Tibial nerve (tissue), 4 donors: ENCODE data around the gene SELENON. TPM values are rescaled to one million over a fixed set of nuclear protein-coding genes. Genes with fewer than 3 reads are reported as not detected.

Source experiments
- DNase-seq, 2 donors: peaks; one replicate each; pipeline ENCODE4 v3.0.0-alpha.2; 2019; ENCODE audit warnings: low spot score in 2 of 2
- H3K27ac ChIP-seq, 4 donors: fragments of 200-600 bp; sonication (generic) in 3 of 4; one replicate each; pipeline ENCODE4 v1.5.1; 2017 to 2019; ENCODE audit warnings: mild to moderate bottlenecking in 1 of 4
- H3K27me3 ChIP-seq, 2 donors: fragments of 200-600 bp; sonication (generic) in 1 of 2; one replicate each; pipeline versions ENCODE4 v1.5.1 to v1.6.0; 2017 to 2019
- H3K36me3 ChIP-seq, 3 donors: fragments of 200-600 bp; sonication (generic); one replicate each; pipeline ENCODE4 v1.5.1; 2018 to 2019
- H3K4me1 ChIP-seq, 4 donors: fragments of 200-600 bp; sonication (generic) in 3 of 4; one replicate each; pipeline ENCODE4 v1.5.1; 2017 to 2019
- H3K4me3 ChIP-seq, 4 donors: fragments of 200-600 bp; sonication (generic) in 3 of 4; one replicate each; pipeline ENCODE4 v1.5.1; 2017 to 2019; ENCODE audit warnings: mild to moderate bottlenecking in 1 of 4, moderate library complexity in 1 of 4
- H3K9me3 ChIP-seq, 4 donors: fragments of 200-600 bp; sonication (generic) in 3 of 4; one replicate each; pipeline ENCODE4 v1.5.1; 2017 to 2019
- CTCF ChIP-seq, 5 experiments: fragments of 200-600 bp in 3 of 5; fragments of 450-650 bp in 2 of 5; sonication (generic) in 3 of 5; IDR thresholded peaks; one replicate each; pipeline ENCODE4 v1.5.1; 2016 to 2019; ENCODE audit warnings: antibody characterized with exemption in 5 of 5, mild to moderate bottlenecking in 3 of 5, moderate library complexity in 2 of 5
- EP300 ChIP-seq, 2 donors: sonication (generic); formaldehyde crosslinking; IDR thresholded peaks; one replicate each; pipeline ENCODE4 v1.6.1; 2017; ENCODE audit warnings: antibody characterized with exemption in 2 of 2, mild to moderate bottlenecking in 1 of 2
- POLR2A ChIP-seq, 2 donors: fragments of 450-650 bp; IDR thresholded peaks; one replicate each; pipeline ENCODE4 v1.6.1; 2017; ENCODE audit warnings: antibody characterized with exemption in 2 of 2, mild to moderate bottlenecking in 2 of 2, moderate library complexity in 2 of 2
- WGBS, 2 donors: methylation state at CpG; one replicate each; pipeline ENCODE4 v1.1.5; 2018; 5-methylcytosine and 5-hydroxymethylcytosine counted together
- total RNA-seq, 4 donors: library from RNA; depleted of rRNA; stranded (reverse); fragments of >200 nt; gene quantifications; one replicate each; pipeline ENCODE4 v1.1.0, GENCODE V29; 2016

Gene SELENON
- total RNA-seq, 4 donors from 2014 or later, result 17.6 to 54.0 (median 36.8) TPM

- peak overlapping the region in 1 of 4 donors; percentile 6 for H3K4me3 ChIP-seq
- peaks cover 0 to 93% (median 50%) of the 10 kb centered on the region in 4 donors for H3K4me1 ChIP-seq
- no peak for TF ChIP-seq EP300 (IDR thresholded peaks at IDR 0.05)
- TF ChIP-seq POLR2A (IDR thresholded peaks at IDR 0.05), result no peak
- TF ChIP-seq CTCF (IDR thresholded peaks at IDR 0.05), result no peak
- 37 to 59% methylated on average over 4 of the region's 4 CpGs for WGBS, 2 donors
- peak overlapping the region in 3 of 4 donors; percentile 44 to 89 (median 84) for H3K27ac ChIP-seq
- peaks cover 0 to 49% (median 0%) of the 10 kb centered on the region in 3 donors for H3K36me3 ChIP-seq
- no peaks in the 10 kb centered on the region for H3K27me3 ChIP-seq
- H3K9me3 ChIP-seq, result no peaks in the 10 kb centered on the region
- no peak for DNase-seq
These were observed 6.4 kb downstream of the SELENON start for GRCh38 chr1:25806418-25806817.

- no peak for TF ChIP-seq POLR2A (IDR thresholded peaks at IDR 0.05)
- no peak for TF ChIP-seq EP300 (IDR thresholded peaks at IDR 0.05)
- TF ChIP-seq CTCF (IDR thresholded peaks at IDR 0.05), result no peak
- H3K4me3 ChIP-seq, result no peak overlapping the region
- peaks cover 0 to 60% (median 0%) of the 10 kb centered on the region in 3 donors for H3K36me3 ChIP-seq
- no peaks in the 10 kb centered on the region for H3K9me3 ChIP-seq
- no peak for DNase-seq
- no peaks in the 10 kb centered on the region for H3K27me3 ChIP-seq
- 69 to 82% methylated on average over 17 to 20 of the region's 20 CpGs for WGBS, 2 donors
- peaks cover 0 to 81% (median 47%) of the 10 kb centered on the region in 4 donors for H3K4me1 ChIP-seq
- peak overlapping the region in 3 of 4 donors; percentile 14 to 89 (median 84) for H3K27ac ChIP-seq
These were observed 7.7 kb downstream of the SELENON start for GRCh38 chr1:25807480-25808390.

GRCh38 chr1:25808481-25809244 lies 8.7 kb downstream of the SELENON start:
- H3K36me3 ChIP-seq, result peaks cover 0 to 69% (median 0%) of the 10 kb centered on the region in 3 donors
- H3K9me3 ChIP-seq, result no peaks in the 10 kb centered on the region
- no peak for DNase-seq
- H3K4me3 ChIP-seq, result no peak overlapping the region
- H3K27me3 ChIP-seq, result no peaks in the 10 kb centered on the region
- peaks cover 0 to 71% (median 43%) of the 10 kb centered on the region in 4 donors for H3K4me1 ChIP-seq
- TF ChIP-seq EP300 (IDR thresholded peaks at IDR 0.05) (no peak), POLR2A (IDR thresholded peaks at IDR 0.05) (no peak), CTCF (IDR thresholded peaks at IDR 0.05) (no peak)
- WGBS, 2 donors, result 86 to 87% methylated on average over 34 of the region's 34 CpGs
- H3K27ac ChIP-seq, result peak overlapping the region in 3 of 4 donors; percentile 14 to 89 (median 84)

GRCh38 chr1:25809283-25809926 lies 9.4 kb downstream of the SELENON start:
- Histone ChIP-seq H3K4me3 (no peak overlapping the region), H3K9me3 (no peaks in the 10 kb centered on the region), H3K4me1 (peaks cover 0 to 64% (median 39%) of the 10 kb centered on the region in 4 donors), H3K36me3 (peaks cover 0 to 76% (median 0%) of the 10 kb centered on the region in 3 donors), H3K27me3 (no peaks in the 10 kb centered on the region), H3K27ac (peak overlapping the region in 3 of 4 donors; percentile 16 to 84 (median 27))
- DNase-seq, result no peak
- 75 to 83% methylated on average over 18 of the region's 18 CpGs for WGBS, 2 donors
- TF ChIP-seq POLR2A (IDR thresholded peaks at IDR 0.05) (no peak), EP300 (IDR thresholded peaks at IDR 0.05) (no peak), CTCF (IDR thresholded peaks at IDR 0.05) (no peak)
